Posterior vena cava (tissue), 2 donors: ENCODE measurements around the gene CHD2. TPM values are rescaled to one million over a fixed set of nuclear protein-coding genes. Genes with fewer than 3 reads are reported as not detected.

Experiments
- DNase-seq: peaks from one replicate; pipeline ENCODE4 v3.0.0-alpha.2; 2020; ENCODE audit warnings: low spot score
- intact Hi-C, 2 donors: fragments of 100-400 bp; cut with DNase I; formaldehyde crosslinking; loops; one replicate each; pipeline versions ENCODE4 v1.14.1 to v1.14.2; 2022 to 2023
- total RNA-seq, 2 donors: library from RNA; stranded (reverse); fragmentation: NEBNext Ultra II Directional; extraction: Animal tissue kit (Norgen Biotek cat#: 25700); gene quantifications; one replicate each; pipeline ENCODE4 v1.2.1, GENCODE V29; 2021
- donor health status: DM: yes; HTN: yes; CAD: no.
- donor health status: DM: yes; HTN: yes; CAD: no.

CHD2 gene
- total RNA-seq, 2 donors from 2014 or later: 94.5 to 104 TPM

- intact Hi-C loops: no loop called here
- DNase-seq: no peak
Measured at GRCh38 chr15:92979011-92979701, 79.0 kb downstream of the CHD2 start.

DNA sequence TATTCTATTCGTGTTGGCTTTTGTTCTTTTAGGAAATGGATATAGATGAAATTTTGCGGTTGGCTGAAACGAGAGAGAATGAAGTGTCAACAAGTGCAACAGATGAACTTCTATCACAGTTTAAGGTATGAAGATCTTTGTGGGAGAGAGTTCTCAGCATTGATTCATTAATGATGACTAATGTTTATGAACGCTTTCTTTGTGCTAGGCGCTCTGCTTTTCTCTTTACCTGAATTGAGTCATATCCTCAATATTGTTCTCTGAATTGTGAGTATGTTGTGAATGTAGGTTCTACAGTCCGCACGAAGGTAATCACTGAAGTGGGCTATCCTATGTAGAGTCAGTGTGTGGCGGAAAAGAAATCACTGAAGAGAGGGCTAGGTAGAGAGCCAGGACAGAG is 81.2 kb downstream of the CHD2 start:
- intact Hi-C loops: no loop called here
- no peak for DNase-seq

- DNase-seq: no peak
- intact Hi-C loops: no loop called here
Measured at GRCh38 chr15:92984161-92984560, 84.0 kb downstream of the CHD2 start.

DNA sequence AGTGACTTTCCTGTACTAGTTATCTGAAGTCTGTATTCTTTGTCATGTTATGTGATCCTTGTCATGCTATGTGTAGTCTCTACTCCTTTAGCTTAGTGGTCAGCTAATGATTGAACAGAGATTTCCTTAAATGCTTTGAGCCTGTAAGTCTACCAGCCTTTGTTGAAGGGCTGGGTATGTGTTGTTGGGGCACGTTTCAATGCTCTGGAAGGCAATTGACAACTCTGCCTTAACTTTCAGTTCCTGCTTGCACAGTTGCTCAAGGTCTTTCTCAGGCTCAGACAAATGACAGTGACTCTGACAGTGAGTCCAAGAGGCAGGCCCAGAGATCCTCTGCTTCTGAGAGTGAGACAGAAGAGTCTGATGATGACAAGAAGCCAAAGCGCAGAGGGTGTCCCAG is 89.3 kb downstream of the CHD2 start:
- no peak for DNase-seq
- intact Hi-C loops: no loop called here

GRCh38 chr15:92990031-92990430 is 89.9 kb downstream of the CHD2 start:
- DNase-seq: no peak
- intact Hi-C loops: no loop called here

DNA sequence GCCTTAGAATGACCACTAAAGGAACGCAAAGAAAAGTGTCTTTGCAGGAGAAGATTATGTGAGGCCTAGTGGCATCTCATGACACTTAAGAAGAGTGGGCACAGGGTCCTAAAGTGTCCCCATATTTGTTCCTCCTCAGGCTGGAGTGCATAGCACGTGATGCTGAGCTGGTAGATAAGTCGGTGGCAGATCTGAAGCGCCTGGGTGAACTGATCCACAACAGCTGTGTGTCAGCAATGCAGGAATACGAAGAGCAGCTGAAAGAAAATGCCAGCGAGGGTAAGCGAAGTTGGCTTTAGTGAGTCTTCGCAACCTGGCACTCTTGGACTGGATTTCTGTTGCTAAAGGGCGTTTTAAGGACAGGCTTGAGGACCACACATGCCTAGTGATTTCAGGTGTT is 92.6 kb downstream of the CHD2 start:
- DNase-seq: no peak
- intact Hi-C loops: no loop called here

DNA sequence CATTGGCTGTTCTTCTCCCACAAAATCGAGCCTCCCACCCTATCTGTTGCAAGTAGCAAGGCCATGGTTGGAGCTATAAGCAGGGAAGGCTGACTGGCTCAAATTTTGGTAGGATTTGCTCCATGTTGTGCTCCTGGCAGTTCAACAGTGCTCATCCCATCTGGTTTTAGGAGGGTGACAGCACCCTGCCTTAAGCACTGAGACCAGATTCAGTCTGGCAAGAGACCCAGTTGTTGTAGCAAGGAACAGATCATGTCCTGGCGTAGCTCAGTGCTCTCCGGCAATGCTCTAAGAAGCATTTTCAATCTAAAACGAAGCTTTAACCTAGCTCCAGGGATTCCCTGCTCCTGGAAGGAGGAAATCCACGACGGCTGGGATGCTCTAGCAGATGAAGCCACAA is 97.7 kb downstream of the CHD2 start:
- intact Hi-C loops: no loop called here
- no peak for DNase-seq

GRCh38 chr15:93001156-93001555 is 101.0 kb downstream of the CHD2 start:
- no peak for DNase-seq
- intact Hi-C loops: no loop called here

DNA sequence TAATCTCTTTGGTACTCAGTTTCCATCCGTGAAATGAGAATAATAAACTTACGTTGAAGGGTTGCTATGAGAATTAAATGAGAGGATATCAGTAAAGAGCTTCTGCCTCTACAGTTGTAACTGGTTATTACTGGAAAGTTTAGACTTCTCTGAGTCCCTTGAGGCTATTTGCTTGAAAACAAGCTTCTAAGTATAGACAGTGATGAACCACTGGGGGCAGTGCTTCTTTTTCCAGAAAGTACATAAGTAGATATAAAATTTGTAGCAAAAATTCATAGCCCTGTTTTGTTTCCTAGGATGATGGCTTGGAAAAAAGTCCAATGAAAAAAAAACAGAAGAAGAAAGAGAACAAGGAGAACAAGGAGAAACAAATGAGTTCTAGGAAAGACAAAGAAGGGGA is 101.8 kb downstream of the CHD2 start:
- DNase-seq: no peak
- intact Hi-C loops: no loop called here

DNA sequence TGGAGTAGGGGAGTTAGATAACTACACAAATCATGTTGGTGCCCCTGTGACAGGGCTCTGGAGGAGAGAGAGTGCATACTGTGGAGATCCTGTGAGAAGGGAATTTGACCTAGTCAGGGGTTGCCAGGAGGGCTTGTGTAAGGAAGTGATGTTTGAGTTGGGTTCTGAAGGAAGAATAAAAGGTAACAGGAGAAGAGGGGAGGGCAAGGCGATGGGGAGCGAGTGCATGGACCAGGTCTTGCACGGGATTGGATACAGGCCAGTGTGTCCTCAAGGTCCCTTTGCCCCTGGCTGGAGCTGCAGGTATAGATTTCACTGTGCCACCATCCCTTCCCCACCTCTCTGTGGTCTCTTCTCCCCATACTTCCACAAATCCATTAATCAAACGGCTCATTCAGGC is 105.0 kb downstream of the CHD2 start:
- intact Hi-C loops: no loop called here
- no peak for DNase-seq

DNA sequence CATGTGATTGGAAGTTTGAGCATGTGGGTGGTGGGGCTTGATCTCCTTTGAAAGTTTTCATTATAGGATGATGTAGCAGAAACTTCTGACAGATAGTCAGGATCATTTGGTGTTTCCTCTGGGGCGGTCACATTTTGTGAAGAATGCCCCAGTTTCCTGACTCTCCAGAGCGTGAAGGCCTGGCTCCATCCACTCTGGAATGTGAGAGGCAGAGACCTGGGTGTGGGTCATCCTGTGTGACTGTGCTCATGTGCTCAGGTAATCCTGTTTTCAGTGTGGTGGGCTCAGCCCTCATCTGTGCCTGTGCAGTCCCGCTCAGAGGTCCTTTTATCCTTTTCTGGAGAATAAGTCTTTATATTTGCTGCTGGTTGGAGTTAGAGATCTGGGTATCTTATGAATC is 107.9 kb downstream of the CHD2 start:
- intact Hi-C loops: no loop called here
- DNase-seq: no peak

DNA sequence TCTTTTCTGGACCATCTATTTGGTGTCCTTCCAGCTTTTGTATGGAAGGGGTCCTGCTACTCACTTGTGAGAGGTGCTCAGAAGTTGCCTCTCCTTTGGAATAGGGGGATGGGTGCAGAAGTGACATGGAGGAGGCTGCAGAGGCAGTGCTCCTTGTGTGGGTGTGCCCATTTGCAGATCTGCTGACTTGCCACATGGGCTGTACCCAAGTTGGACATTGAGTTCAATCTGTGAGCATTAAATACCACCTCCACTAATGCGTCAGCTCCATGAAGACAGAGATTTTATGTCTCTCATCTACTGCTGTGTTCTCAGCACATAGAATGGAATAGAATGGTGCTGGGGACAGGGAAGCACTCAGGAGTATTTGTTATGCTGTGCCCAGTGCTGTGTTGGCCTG is 112.7 kb downstream of the CHD2 start:
- intact Hi-C loops: no loop called here
- DNase-seq: no peak

DNA sequence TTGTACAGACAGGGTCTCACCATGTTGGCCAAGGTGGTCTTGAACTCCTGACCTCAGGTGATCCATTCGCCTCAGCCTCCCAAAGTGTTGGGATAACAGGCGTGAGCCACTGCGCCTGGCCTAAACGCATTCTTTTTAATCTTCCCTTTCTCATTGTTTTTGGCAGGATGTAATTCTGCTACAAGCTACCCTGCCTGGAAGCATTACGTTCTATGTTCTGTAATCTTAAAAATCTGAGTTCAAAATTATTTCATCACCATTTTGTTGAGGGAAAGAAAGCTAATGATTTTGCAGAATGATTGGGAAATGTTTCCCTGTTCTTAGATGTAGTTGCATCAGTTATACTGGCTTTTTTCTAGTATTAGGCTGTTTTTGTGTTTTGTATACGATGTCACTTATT is 117.4 kb downstream of the CHD2 start:
- no peak for DNase-seq
- intact Hi-C loops: no loop called here

DNA sequence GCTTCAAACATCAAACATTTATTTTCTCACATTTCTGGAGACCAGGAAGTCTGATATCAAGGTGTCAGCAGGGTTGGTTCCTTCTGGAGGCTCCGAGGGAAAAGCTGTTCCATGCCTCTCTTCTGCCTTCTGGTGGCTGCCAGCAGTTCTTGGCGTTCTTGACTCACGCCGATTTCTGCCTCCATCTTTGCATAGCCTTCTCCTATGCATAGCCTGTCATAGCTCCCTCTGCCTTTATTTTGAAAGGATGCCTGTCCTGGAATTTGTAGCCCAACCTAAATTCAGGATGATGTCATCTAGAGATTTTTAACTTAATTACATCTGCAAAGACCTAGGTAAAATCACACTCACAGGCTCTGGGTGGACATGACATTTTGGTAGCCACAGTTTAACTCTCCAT is 118.5 kb downstream of the CHD2 start:
- intact Hi-C loops: no loop called here
- no peak for DNase-seq

DNA sequence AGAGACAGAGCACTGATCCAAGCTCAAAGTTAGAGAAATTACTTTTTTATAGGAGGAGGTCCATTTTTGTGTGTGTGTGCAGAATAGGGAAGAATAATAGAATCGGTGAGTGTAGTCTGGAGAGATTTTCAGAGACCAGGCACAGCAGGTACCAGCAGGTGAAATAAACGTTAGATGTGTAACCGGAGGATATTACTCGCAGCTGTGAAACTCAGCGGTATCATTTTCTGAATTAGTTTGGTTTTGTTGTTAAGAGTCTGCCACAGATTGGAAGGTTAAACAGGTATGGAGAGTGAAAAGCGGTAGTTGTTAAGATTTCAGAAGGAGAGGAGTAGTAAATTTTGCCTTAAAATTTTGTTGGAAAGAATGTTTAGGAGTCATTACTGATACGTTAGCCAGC is 119.0 kb downstream of the CHD2 start:
- intact Hi-C loops: no loop called here

DNA sequence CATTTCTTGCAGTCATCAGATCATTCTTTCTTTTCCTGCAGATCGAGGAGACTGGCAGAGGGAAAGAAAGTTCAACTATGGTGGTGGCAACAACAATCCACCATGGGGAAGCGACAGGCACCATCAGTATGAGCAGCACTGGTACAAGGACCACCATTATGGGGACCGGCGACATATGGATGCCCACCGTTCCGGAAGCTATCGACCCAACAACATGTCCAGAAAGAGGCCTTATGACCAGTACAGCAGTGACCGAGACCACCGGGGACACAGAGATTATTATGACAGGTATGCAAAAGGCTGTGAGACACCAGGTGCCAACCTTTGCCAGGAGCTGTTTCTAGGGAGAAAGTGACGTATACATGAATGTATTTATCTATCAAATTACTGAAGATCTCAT is 119.8 kb downstream of the CHD2 start:
- no peak for DNase-seq
- intact Hi-C loops: loop anchor here (10.0 kb wide), 2 partner anchors 215 to 1105 kb away; no protein-coding TSS in a partner anchor

More for the DNA sequence above, 119.0 kb downstream of the CHD2 start:
- no peak for DNase-seq

DNA sequence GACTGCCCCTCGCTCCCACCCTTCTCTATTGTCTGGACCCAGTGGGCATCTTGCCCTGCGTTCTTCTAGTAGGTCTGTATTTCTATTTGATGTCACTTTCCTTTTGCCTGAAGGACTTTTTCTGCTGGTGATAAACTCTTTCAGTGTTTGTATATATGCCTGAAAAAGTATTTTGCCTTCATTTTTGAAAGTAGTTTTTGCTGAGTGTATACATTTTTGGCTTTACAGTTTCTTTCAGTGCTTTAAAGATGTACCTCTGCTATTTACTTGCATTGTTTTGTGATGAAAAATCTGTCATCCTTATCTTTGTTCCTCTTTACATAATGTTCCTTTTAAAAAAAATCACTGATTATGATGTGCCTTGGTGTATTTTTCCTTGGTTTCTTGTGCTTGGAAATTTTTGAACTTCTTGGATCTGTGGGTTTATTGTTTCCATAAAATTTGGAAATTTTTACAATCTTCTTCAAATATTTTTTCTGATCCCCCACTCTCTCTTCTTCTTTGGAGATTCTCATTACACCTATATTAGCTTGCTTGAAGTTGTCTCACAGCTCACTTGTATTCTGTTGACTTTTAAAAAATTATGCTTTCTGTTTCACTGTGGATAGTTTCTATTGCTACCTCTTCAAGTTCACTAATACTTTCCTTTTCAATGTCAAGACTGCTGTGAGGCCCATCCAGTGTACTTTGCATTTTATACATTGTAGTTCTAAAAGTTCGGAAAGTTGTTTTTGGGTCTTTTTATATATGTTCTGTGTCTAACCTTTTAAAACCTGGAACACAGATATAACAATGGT is 121.0 kb downstream of the CHD2 start:
- DNase-seq: no peak
- intact Hi-C loops: loop anchor here (10.0 kb wide), 2 partner anchors 216 to 1104 kb away; no protein-coding TSS in a partner anchor

DNA sequence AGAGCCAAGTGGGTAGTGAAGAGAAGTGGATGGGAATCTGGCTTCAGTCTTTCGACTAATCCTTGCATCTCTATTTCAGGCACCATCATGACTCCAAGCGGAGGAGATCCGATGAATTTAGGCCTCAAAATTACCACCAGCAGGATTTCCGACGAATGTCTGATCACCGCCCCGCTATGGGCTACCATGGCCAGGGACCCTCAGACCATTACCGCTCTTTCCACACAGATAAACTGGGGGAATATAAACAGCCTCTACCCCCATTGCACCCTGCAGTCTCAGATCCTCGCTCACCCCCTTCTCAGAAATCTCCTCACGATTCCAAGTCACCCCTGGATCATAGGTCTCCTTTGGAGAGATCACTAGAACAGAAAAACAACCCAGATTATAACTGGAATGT is 124.2 kb downstream of the CHD2 start:
- intact Hi-C loops: loop anchor here (10.0 kb wide), 2 partner anchors 219 to 1101 kb away; no protein-coding TSS in a partner anchor
- no peak for DNase-seq

GRCh38 chr15:93024716-93025624 is 124.8 kb downstream of the CHD2 start:
- intact Hi-C loops: loop anchor here (10.0 kb wide), 2 partner anchors 220 to 1100 kb away; no protein-coding TSS in a partner anchor
- no peak for DNase-seq

DNA sequence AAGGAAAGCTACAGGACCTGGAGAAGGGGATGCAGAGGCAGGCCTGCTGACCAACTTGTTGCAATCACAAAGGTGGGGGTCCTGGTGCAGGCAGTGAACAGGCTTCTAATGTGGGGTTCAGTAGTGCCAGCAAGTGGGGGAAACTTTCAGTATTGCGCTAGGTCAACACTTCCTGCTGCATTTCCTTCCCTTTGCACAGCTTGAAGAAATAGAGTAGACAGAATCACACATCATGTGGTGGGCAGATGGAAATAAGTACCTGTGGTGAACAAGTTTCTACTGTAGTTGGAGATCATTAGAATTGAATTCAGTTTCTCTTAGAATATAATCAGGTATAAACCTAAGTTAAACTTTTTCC is 125.5 kb downstream of the CHD2 start:
- intact Hi-C loops: loop anchor here (10.0 kb wide), 2 partner anchors 221 to 1099 kb away; no protein-coding TSS in a partner anchor
- DNase-seq: no peak
